Measurements from ENCODE around the gene NLRP1.

DNA sequence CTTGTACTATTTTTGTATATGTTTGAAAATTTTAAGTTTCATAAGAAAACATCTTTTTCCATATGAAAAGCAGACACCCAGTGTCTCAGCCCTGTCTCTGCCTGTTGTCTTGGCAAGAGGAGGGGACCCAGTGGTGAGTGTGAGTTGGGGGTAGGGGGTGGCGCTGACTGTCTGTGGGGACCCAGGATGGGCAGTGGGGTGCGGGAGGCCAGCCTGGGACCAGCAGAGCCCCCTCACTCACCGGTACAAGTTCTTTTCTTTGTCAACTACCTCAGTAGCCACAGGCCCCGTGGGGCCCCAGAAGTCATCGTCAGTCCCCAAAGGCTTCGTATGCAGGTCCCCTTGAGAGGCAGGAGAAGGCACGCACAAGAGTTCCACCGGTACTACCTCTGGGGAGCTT, 51.7 kb downstream of the NLRP1 start:
- TF ChIP-seq CTCF (conservative IDR thresholded peaks at IDR 0.05; ENCODE audit: low read length) (no peak), EZH2phosphoT487 (IDR thresholded peaks at IDR 0.05; ENCODE audit: borderline replicate concordance) (no peak)

All from Loucy (cell line).